GM12878 (cell line): ENCODE results near the gene HPSE. TPM values are rescaled to one million over a fixed set of nuclear protein-coding genes. Genes with fewer than 3 reads are reported as not detected.

ENCODE experiments used
- CTCF ChIP-seq, 3 experiments: IDR thresholded peaks in 2 of 3; conservative IDR thresholded peaks in 1 of 3; 2 replicates each; pipeline ENCODE4 v1.5.1; 2011; ENCODE audit warnings: low read depth in 3 of 3, low read length in 3 of 3, mild to moderate bottlenecking in 3 of 3, control low read depth in 2 of 3, moderate library complexity in 2 of 3, inconsistent platforms in 1 of 3, mixed read lengths in 1 of 3; ENCODE audit not compliant: control insufficient read depth in 2 of 3, insufficient read depth in 1 of 3; ENCODE audit errors: extremely low read depth in 1 of 3
- RAD21 ChIP-seq: IDR thresholded peaks from 2 replicates; pipeline ENCODE4 v1.6.1; 2011; ENCODE audit warnings: mild to moderate bottlenecking, low read depth, low read length, moderate library complexity; ENCODE audit not compliant: insufficient read depth
- SKIL ChIP-seq: fragments of 450-650 bp; IDR thresholded peaks from 2 replicates; pipeline ENCODE4 v1.6.1; 2017; ENCODE audit warnings: mild to moderate bottlenecking, low read depth, inconsistent platforms; ENCODE audit not compliant: poor library complexity, severe bottlenecking
- ZBTB40 ChIP-seq: fragments of 450-650 bp; IDR thresholded peaks from 2 replicates; pipeline ENCODE4 v1.6.1; 2016; ENCODE audit warnings: mild to moderate bottlenecking, moderate library complexity, borderline replicate concordance
- ZNF592 ChIP-seq: fragments of 450-650 bp; IDR thresholded peaks from 2 replicates; pipeline ENCODE4 v1.6.1; 2017; ENCODE audit warnings: mild to moderate bottlenecking, moderate library complexity
- polyA plus RNA-seq, 11 experiments: library from polyadenylated mRNA; depleted of rRNA in 4 of 11; unstranded in 6 of 11; stranded (reverse) in 5 of 11; fragments of >200 nt; fragmentation: Nextera tagmentation in 4 of 11; fragmentation: Illumina TruSeq in 1 of 11; extraction: Ambion mirVana in 4 of 11; extraction: Trizol in 1 of 11; gene quantifications; 1 replicate in 1 of 11; 2 replicates in 10 of 11; pipeline versions ENCODE4 v1.2.1 to v1.2.3, GENCODE V29; 2011 to 2016; ENCODE audit warnings: inconsistent platforms in 2 of 11, missing spikeins in 2 of 11, low read depth in 1 of 11
- total RNA-seq, 4 experiments: library from RNA; depleted of rRNA in 3 of 4; stranded (reverse); fragments of >200 nt in 3 of 4; fragmentation: Illumina TruSeq in 1 of 4; extraction: Trizol in 1 of 4; gene quantifications; 2 replicates each; pipeline versions ENCODE4 v1.2.1 to v1.2.3, GENCODE V29; 2013 to 2021

Gene HPSE
- total and polyA plus RNA-seq, 10 of the 15 experiments (the other 5 are each of a cell fraction or from before 2014, with no cell fraction given) = 0.16 to 0.89 (median 0.58) TPM

- TF ChIP-seq RAD21 = peak; percentile 43; the same call in 1 of the 2 replicates
- TF ChIP-seq ZBTB40 = no peak
- TF ChIP-seq SKIL = no peak
- TF ChIP-seq CTCF (IDR thresholded peaks at IDR 0.05 in 2 of 3, conservative IDR thresholded peaks at IDR 0.05 in 1 of 3; ENCODE audit: control insufficient read depth in 2 of 3, extremely low read depth in 1 of 3, insufficient read depth in 1 of 3, low read depth in 3 of 3, low read length in 3 of 3) = peak; percentile 29 to 46 (median 39); a peak in 5 of 6 replicates
- no peak for TF ChIP-seq ZNF592
These were observed 28.1 kb upstream of the HPSE start (continued) for GRCh38 chr4:83362492-83363329.
